Activated CD8-positive, alpha-beta T cell treated with anti-CD3 and anti-CD28 coated beads for 36 hours (primary cell): ENCODE results near the gene CATSPERD. TPM values are rescaled to one million over a fixed set of nuclear protein-coding genes. Genes with fewer than 3 reads are reported as not detected.

Experiments used
- ATAC-seq: fragments of 200-7000 bp; cut with Tn5 transposase; one replicate; pipeline ENCODE4 v1.10.0; 2021; ENCODE audit warnings: mild to moderate bottlenecking, moderate library complexity
- CTCF ChIA-PET: fragments of 350-600 bp; sonication (Branson Sonifier 250); formaldehyde crosslinking; loops from one replicate; lab custom pipeline; 2021; ENCODE audit warnings: antibody characterized with exemption; lab: Charles Lee
- POLR2A ChIA-PET: fragments of 350-600 bp; sonication (Branson Sonifier 250); formaldehyde crosslinking; loops from one replicate; lab custom pipeline; 2021; ENCODE audit warnings: antibody characterized with exemption; lab: Charles Lee
- DNase-seq: peaks from one replicate; pipeline ENCODE4 v3.0.0-alpha.2; 2020
- H3K27ac Mint-ChIP-seq: one replicate; pipeline ENCODE4 v1.8.0; 2021; ENCODE audit warnings: mild to moderate bottlenecking, mixed read lengths
- H3K27me3 Mint-ChIP-seq: one replicate; pipeline ENCODE4 v1.8.0; 2021; ENCODE audit warnings: mixed read lengths
- H3K36me3 Mint-ChIP-seq: one replicate; pipeline ENCODE4 v1.8.0; 2021; ENCODE audit warnings: low read depth, mixed read lengths
- H3K4me1 Mint-ChIP-seq: one replicate; pipeline ENCODE4 v1.8.0; 2021; ENCODE audit warnings: low read depth, mixed read lengths
- H3K4me3 Mint-ChIP-seq: one replicate; pipeline ENCODE4 v1.8.0; 2021; ENCODE audit warnings: mild to moderate bottlenecking, moderate library complexity, mixed read lengths
- H3K9me3 Mint-ChIP-seq: one replicate; pipeline ENCODE4 v1.8.0; 2021; ENCODE audit warnings: mixed read lengths
- intact Hi-C: fragments of 100-400 bp; cut with micrococcal nuclease; formaldehyde crosslinking; loops from one replicate; pipeline ENCODE4 v1.10.0; 2022
- total RNA-seq, 2 experiments: library from RNA; stranded (reverse); gene quantifications; one replicate each; pipeline ENCODE4 v1.2.3, GENCODE V29; 2021
- TF ChIP-seq, protein P1 (sequence below): fragments of 200-600 bp; IDR thresholded peaks from one replicate; pipeline ENCODE4 v1.8.0; 2022; ENCODE audit warnings: antibody characterized with exemption, mild to moderate bottlenecking

Gene CATSPERD
- total RNA-seq, 2 experiments from 2014 or later, result not detected

DNA sequence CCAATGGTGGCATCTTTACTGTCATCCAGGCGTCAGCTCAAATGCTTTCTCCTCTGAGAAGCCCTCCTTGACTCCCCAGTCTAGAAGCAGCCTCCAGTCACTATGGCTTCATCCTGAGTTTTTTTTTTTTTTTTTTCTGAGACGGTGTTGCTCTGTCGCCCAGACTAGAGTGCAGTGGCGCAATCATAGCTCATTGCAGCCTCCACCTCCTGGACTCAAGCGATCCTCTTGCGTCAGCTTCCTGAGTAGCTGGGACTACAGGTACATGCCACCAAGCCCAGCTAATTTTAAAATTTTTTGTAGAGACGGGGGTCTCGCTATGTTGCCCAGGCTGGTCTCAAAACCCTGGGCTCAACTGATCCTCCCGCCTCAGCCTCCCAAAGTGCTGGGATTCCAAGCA, 88.6 kb downstream of the CATSPERD start:
- intact Hi-C loops, result loop anchor here (10.0 kb wide), 1 partner anchor 96 kb away; the partner anchor contains the start of genes NDUFA11 and VMAC

GRCh38 chr19:5809469-5809868, 89.0 kb downstream of the CATSPERD start:
- ChIA-PET CTCF (interaction anchor here (1.9 kb wide), 1 partner anchor 213 kb away, joined by 8 read pairs; no protein-coding TSS in a partner anchor), POLR2A (no interaction called here)
- H3K27me3 Mint-ChIP-seq, result peaks cover 3% of the 10 kb centered on the region
- peaks cover 2% of the 10 kb centered on the region for H3K4me1 Mint-ChIP-seq
- H3K9me3 Mint-ChIP-seq, result no peaks in the 10 kb centered on the region
- TF ChIP-seq, protein P1, sequence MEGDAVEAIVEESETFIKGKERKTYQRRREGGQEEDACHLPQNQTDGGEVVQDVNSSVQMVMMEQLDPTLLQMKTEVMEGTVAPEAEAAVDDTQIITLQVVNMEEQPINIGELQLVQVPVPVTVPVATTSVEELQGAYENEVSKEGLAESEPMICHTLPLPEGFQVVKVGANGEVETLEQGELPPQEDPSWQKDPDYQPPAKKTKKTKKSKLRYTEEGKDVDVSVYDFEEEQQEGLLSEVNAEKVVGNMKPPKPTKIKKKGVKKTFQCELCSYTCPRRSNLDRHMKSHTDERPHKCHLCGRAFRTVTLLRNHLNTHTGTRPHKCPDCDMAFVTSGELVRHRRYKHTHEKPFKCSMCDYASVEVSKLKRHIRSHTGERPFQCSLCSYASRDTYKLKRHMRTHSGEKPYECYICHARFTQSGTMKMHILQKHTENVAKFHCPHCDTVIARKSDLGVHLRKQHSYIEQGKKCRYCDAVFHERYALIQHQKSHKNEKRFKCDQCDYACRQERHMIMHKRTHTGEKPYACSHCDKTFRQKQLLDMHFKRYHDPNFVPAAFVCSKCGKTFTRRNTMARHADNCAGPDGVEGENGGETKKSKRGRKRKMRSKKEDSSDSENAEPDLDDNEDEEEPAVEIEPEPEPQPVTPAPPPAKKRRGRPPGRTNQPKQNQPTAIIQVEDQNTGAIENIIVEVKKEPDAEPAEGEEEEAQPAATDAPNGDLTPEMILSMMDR, result no peak
- H3K4me3 Mint-ChIP-seq, result no peak overlapping the region
- DNase-seq (no peak), ATAC-seq (no peak)
- H3K36me3 Mint-ChIP-seq, result no peaks in the 10 kb centered on the region
- intact Hi-C loops, result loop anchor here (10.0 kb wide), 1 partner anchor 95 kb away; the partner anchor contains the start of genes NDUFA11 and VMAC
- no peak overlapping the region for H3K27ac Mint-ChIP-seq

More for the DNA sequence above, 88.6 kb downstream of the CATSPERD start:
- DNase-seq, result no peak
- Mint-ChIP-seq H3K9me3 (no peaks in the 10 kb centered on the region), H3K27ac (no peak overlapping the region), H3K36me3 (no peaks in the 10 kb centered on the region), H3K27me3 (peaks cover 5% of the 10 kb centered on the region), H3K4me3 (no peak overlapping the region), H3K4me1 (peaks cover 6% of the 10 kb centered on the region)
- ChIA-PET CTCF (interaction anchor here (1.2 to 1.9 kb wide), 2 partner anchors 84 to 213 kb away, joined by 4 to 8 read pairs; no protein-coding TSS in a partner anchor), POLR2A (no interaction called here)
- ATAC-seq, result no peak
- TF ChIP-seq, protein P1, result no peak

GRCh38 chr19:5811117-5811516, 90.7 kb downstream of the CATSPERD start:
- no peak overlapping the region for H3K4me3 Mint-ChIP-seq
- TF ChIP-seq, protein P1, result no peak
- H3K9me3 Mint-ChIP-seq, result no peaks in the 10 kb centered on the region
- ChIA-PET CTCF (no interaction called here), POLR2A (no interaction called here)
- intact Hi-C loops, result no loop called here
- no peak overlapping the region for H3K27ac Mint-ChIP-seq
- ATAC-seq (no peak), DNase-seq (no peak)
- no peaks in the 10 kb centered on the region for H3K4me1 Mint-ChIP-seq
- H3K27me3 Mint-ChIP-seq, result no peaks in the 10 kb centered on the region
- no peaks in the 10 kb centered on the region for H3K36me3 Mint-ChIP-seq

DNA sequence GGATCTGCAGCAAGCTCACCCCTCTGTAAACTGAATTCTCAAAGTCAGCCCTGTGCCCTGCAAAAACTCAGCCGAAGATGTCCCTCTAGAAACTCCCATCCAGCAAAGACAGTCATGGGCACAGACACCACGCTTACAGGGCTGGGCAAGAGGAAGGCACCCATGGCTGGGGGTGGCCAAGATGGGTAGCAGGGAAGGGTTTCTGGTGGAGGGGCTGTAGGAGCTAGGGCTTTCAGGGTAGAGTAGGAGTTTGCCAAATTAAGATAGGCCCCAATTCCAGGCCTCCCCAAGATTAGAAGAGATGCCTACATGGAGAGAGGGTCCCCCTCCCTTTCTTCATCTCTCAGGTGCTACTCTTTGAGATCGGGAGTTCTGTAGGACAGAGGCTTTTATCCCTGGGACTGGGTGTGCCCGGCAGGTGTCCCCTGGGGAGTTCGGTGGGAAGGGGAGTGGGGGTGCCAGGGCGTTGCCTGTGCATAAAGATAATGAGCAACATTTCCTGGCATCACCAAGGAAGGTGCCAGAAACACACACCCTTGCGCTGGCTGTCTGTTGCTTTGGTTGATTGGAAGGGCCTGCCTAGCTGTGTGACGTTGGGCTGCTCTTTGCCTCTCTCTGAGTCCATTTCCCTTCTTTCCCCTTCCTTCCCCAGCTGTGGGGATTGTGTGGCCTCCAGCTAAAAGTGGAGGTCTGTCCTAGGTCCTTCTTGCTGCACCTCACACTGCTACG, 93.8 kb downstream of the CATSPERD start:
- H3K9me3 Mint-ChIP-seq, result no peaks in the 10 kb centered on the region
- no peak for ATAC-seq
- CTCF ChIA-PET, result interaction anchor here (2.2 kb wide), 1 partner anchor 10 kb away, joined by 10 read pairs; no protein-coding TSS in a partner anchor
- H3K4me3 Mint-ChIP-seq, result no peak overlapping the region
- POLR2A ChIA-PET, result no interaction called here
- no peak for DNase-seq
- no peaks in the 10 kb centered on the region for H3K36me3 Mint-ChIP-seq
- no peak overlapping the region for H3K27ac Mint-ChIP-seq
- intact Hi-C loops, result no loop called here
- no peaks in the 10 kb centered on the region for H3K4me1 Mint-ChIP-seq
- TF ChIP-seq, protein P1, result no peak
- H3K27me3 Mint-ChIP-seq, result peaks cover 5% of the 10 kb centered on the region

DNA sequence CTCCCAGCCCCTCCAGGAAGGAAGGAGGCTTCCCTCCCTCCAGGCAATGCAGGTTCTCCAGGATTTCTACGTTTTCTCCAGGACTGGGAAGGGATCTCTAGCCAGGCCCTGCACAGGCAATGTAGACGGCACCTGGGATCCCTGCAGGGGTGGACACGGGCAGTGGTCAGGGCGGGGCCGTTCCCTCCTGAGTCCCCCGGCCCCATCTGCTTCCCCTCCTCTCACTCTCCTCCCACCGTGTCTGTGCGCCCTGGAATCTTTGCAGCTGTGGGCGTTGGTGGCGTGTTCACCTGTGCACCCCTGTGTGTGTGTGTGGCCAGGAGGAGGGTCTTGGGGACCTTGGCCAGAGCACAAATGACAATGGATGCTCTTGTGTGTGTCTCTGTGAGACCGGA, 94.4 kb downstream of the CATSPERD start:
- Mint-ChIP-seq H3K4me1 (no peaks in the 10 kb centered on the region), H3K27ac (no peak overlapping the region), H3K36me3 (no peaks in the 10 kb centered on the region), H3K27me3 (peaks cover 5% of the 10 kb centered on the region), H3K9me3 (no peaks in the 10 kb centered on the region), H3K4me3 (no peak overlapping the region)
- TF ChIP-seq, protein P1, result no peak
- ATAC-seq (no peak), DNase-seq (no peak)
- CTCF ChIA-PET, result interaction anchor here (2.2 kb wide), 1 partner anchor 11 kb away, joined by 10 read pairs; no protein-coding TSS in a partner anchor
- POLR2A ChIA-PET, result no interaction called here
- intact Hi-C loops, result no loop called here
